Activated naive CD8-positive, alpha-beta T cell treated with anti-CD3 and anti-CD28 coated beads, Interleukin-2, amount 50 U/mL, for 16 hours (primary cell): Measurements from ENCODE around the gene RDH16.
"Not testable (repeated sequence)": the region's sequence is repeated elsewhere in the genome, so short reads cannot be mapped to it uniquely, and the experiment has no call there.

ENCODE experiments used
- DNase-seq: peaks from one replicate; pipeline ENCODE4 v3.0.0-alpha.2; 2020; ENCODE audit warnings: low read depth, low spot score

The RDH16 gene

GRCh38 chr12:56988207-56988739, 30.9 kb upstream of the RDH16 start:
- no peak for DNase-seq

- DNase-seq, result peak; percentile 39
These were observed 30.2 kb upstream of the RDH16 start for GRCh38 chr12:56987551-56988053.

- DNase-seq, result no peak
These were observed 29.6 kb upstream of the RDH16 start for GRCh38 chr12:56987011-56987410.

- not testable (repeated sequence) for DNase-seq
These were observed 28.3 kb upstream of the RDH16 start for GRCh38 chr12:56985714-56986113.

- DNase-seq, result no peak
These were observed 26.0 kb upstream of the RDH16 start for GRCh38 chr12:56983386-56983785.

GRCh38 chr12:56982578-56983236, 25.3 kb upstream of the RDH16 start:
- DNase-seq, result not testable (repeated sequence)

- DNase-seq, result no peak
These were observed 23.6 kb upstream of the RDH16 start for GRCh38 chr12:56980941-56981530.

- no peak for DNase-seq
These were observed 22.9 kb upstream of the RDH16 start for GRCh38 chr12:56980268-56980667.

- DNase-seq, result no peak
These were observed 22.2 kb upstream of the RDH16 start for GRCh38 chr12:56979628-56980027.

GRCh38 chr12:56978397-56979138, 21.2 kb upstream of the RDH16 start:
- no peak for DNase-seq

- not testable (repeated sequence) for DNase-seq
These were observed 20.0 kb upstream of the RDH16 start for GRCh38 chr12:56977361-56977760.

GRCh38 chr12:56974224-56974623, 16.8 kb upstream of the RDH16 start:
- DNase-seq, result not testable (repeated sequence)

- DNase-seq, result not testable (repeated sequence)
These were observed 11.5 kb upstream of the RDH16 start for GRCh38 chr12:56968910-56969309.

- DNase-seq, result not testable (repeated sequence)
These were observed 8.7 kb upstream of the RDH16 start for GRCh38 chr12:56965997-56966642.

- DNase-seq, result not testable (repeated sequence)
These were observed 7.7 kb upstream of the RDH16 start for GRCh38 chr12:56965124-56965523.

- DNase-seq, result not testable (repeated sequence)
These were observed 6.1 kb upstream of the RDH16 start for GRCh38 chr12:56963557-56963956.

- DNase-seq, result not testable (repeated sequence)
These were observed 4.8 kb upstream of the RDH16 start for GRCh38 chr12:56962247-56962646.

GRCh38 chr12:56958422-56958821, 1.0 kb upstream of the RDH16 start:
- DNase-seq, result no peak

GRCh38 chr12:56955631-56956256, 1.7 kb downstream of the RDH16 start:
- no peak for DNase-seq

- no peak for DNase-seq
These were observed 2.5 kb downstream of the RDH16 start for GRCh38 chr12:56954958-56955355.
